GM21576 (cell line): ENCODE results near the gene P4HB.

Source experiments
- ATAC-seq: cut with Tn5 transposase; IDR thresholded peaks from one replicate; pipeline ENCODE4 v1.9.1; 2021; ENCODE audit warnings: mild to moderate bottlenecking, moderate library complexity; ENCODE audit not compliant: unreplicated experiment

Gene P4HB

GRCh38 chr17:81869221-81870130 lies 9.1 kb upstream of the P4HB start:
- ATAC-seq = no peak

GRCh38 chr17:81868674-81869220 lies 8.4 kb upstream of the P4HB start:
- ATAC-seq = no peak

- no peak for ATAC-seq
Measured at GRCh38 chr17:81867991-81868673, 7.8 kb upstream of the P4HB start.

GRCh38 chr17:81867170-81867990 lies 7.0 kb upstream of the P4HB start:
- no peak for ATAC-seq

GRCh38 chr17:81866440-81867169 lies 6.3 kb upstream of the P4HB start:
- ATAC-seq = no peak

- no peak for ATAC-seq
Measured at GRCh38 chr17:81865733-81866439, 5.6 kb upstream of the P4HB start.

GRCh38 chr17:81865358-81865732 lies 5.0 kb upstream of the P4HB start:
- no peak for ATAC-seq

- no peak for ATAC-seq
Measured at GRCh38 chr17:81863833-81864768, 3.8 kb upstream of the P4HB start.

GRCh38 chr17:81863123-81863675 lies 2.9 kb upstream of the P4HB start:
- no peak for ATAC-seq

GRCh38 chr17:81860756-81861568 lies 627 bp upstream of the P4HB start:
- peak; percentile 75 for ATAC-seq

GRCh38 chr17:81858967-81859905 lies 1.1 kb downstream of the P4HB start:
- no peak for ATAC-seq

GRCh38 chr17:81858170-81858966 lies 2.0 kb downstream of the P4HB start:
- no peak for ATAC-seq

GRCh38 chr17:81854974-81855774 lies 5.2 kb downstream of the P4HB start:
- ATAC-seq = no peak

- ATAC-seq = no peak
Measured at GRCh38 chr17:81852237-81852636, 8.1 kb downstream of the P4HB start.

- no peak for ATAC-seq
Measured at GRCh38 chr17:81851423-81851822, 8.9 kb downstream of the P4HB start.
